WTC11 (cell line): ENCODE measurements around the gene NOS3. TPM values are rescaled to one million over a fixed set of nuclear protein-coding genes. Genes with fewer than 3 reads are reported as not detected.

Experiments
- ATAC-seq: fragments of 200-7000 bp; cut with Tn5 transposase; 2 replicates; pipeline ENCODE4 v1.10.0; 2021; ENCODE audit warnings: mild to moderate bottlenecking, moderate library complexity
- CTCF ChIA-PET: fragments of 300-600 bp; sonication (Branson Sonifier 250); formaldehyde crosslinking; loops from one replicate; lab custom pipeline; 2021; ENCODE audit warnings: antibody characterized with exemption; lab: Charles Lee
- POLR2A ChIA-PET: fragments of 350-600 bp; sonication (Branson Sonifier 250); formaldehyde crosslinking; loops from one replicate; lab custom pipeline; 2021; ENCODE audit warnings: antibody characterized with exemption; lab: Charles Lee
- DNase-seq: peaks from one replicate; pipeline ENCODE4 v3.0.0; 2021; ENCODE audit warnings: low spot score
- H3K27ac Mint-ChIP-seq: 2 replicates; pipeline ENCODE4 v1.8.0; 2021; ENCODE audit warnings: mixed read lengths
- H3K27me3 Mint-ChIP-seq: 2 replicates; pipeline ENCODE4 v1.8.0; 2021; ENCODE audit warnings: low read depth, mild to moderate bottlenecking, moderate library complexity, mixed read lengths
- H3K36me3 Mint-ChIP-seq: 2 replicates; pipeline ENCODE4 v1.8.0; 2021; ENCODE audit warnings: mixed read lengths
- H3K4me1 Mint-ChIP-seq: 2 replicates; pipeline ENCODE4 v1.8.0; 2022; ENCODE audit warnings: mixed read lengths
- H3K4me3 Mint-ChIP-seq: 2 replicates; pipeline ENCODE4 v1.8.0; 2021; ENCODE audit warnings: mild to moderate bottlenecking, moderate library complexity, mixed read lengths
- H3K9me3 Mint-ChIP-seq: 2 replicates; pipeline ENCODE4 v1.8.0; 2021; ENCODE audit warnings: mixed read lengths
- CREM ChIP-seq: sonication (generic); formaldehyde crosslinking; IDR thresholded peaks from 2 replicates; pipeline ENCODE4 v1.8.1; 2022; ENCODE audit warnings: mild to moderate bottlenecking, missing genetic modification reagents, moderate library complexity
- ELF4 ChIP-seq: sonication (generic); formaldehyde crosslinking; IDR thresholded peaks from 2 replicates; pipeline ENCODE4 v1.8.1; 2022; ENCODE audit warnings: low read depth, mild to moderate bottlenecking, moderate library complexity, missing genetic modification reagents
- JAZF1 ChIP-seq: fragments of 250-450 bp; sonication (Bioruptor Pico); IDR thresholded peaks from 2 replicates; pipeline ENCODE4 v1.9.0; 2021; ENCODE audit warnings: moderate library complexity, mild to moderate bottlenecking, inconsistent platforms
- NFE2L1 ChIP-seq: sonication (generic); formaldehyde crosslinking; IDR thresholded peaks from 2 replicates; pipeline ENCODE4 v1.8.1; 2023; ENCODE audit warnings: missing genetic modification reagents
- NFYB ChIP-seq: sonication (generic); formaldehyde crosslinking; conservative IDR thresholded peaks from 2 replicates; pipeline ENCODE4 v1.8.0; 2022; ENCODE audit warnings: low read depth, missing genetic modification reagents
- NR3C1 ChIP-seq: sonication (generic); formaldehyde crosslinking; conservative IDR thresholded peaks from 2 replicates; pipeline ENCODE4 v1.8.1; 2023; ENCODE audit warnings: low read depth, mild to moderate bottlenecking, missing genetic modification reagents
- RELA ChIP-seq: sonication (generic); formaldehyde crosslinking; IDR thresholded peaks from 2 replicates; pipeline ENCODE4 v1.8.1; 2022; ENCODE audit warnings: missing genetic modification reagents, mild to moderate bottlenecking, borderline replicate concordance
- SOX15 ChIP-seq: fragments of 250-450 bp; sonication (Bioruptor Pico); IDR thresholded peaks from 2 replicates; pipeline ENCODE4 v1.9.0; 2021; ENCODE audit warnings: mild to moderate bottlenecking
- TEAD1 ChIP-seq: sonication (generic); formaldehyde crosslinking; IDR thresholded peaks from 2 replicates; pipeline ENCODE4 v1.8.0; 2022; ENCODE audit warnings: mild to moderate bottlenecking, missing genetic modification reagents
- ZNF121 ChIP-seq: sonication (generic); formaldehyde crosslinking; IDR thresholded peaks from 2 replicates; pipeline ENCODE4 v1.8.0; 2023; ENCODE audit warnings: missing genetic modification reagents
- ZNF263 ChIP-seq: sonication (generic); formaldehyde crosslinking; IDR thresholded peaks from 2 replicates; pipeline ENCODE4 v1.8.1; 2022; ENCODE audit warnings: low read depth, mild to moderate bottlenecking, moderate library complexity, missing genetic modification reagents
- ZNF416 ChIP-seq: fragments of 250-450 bp; sonication (Bioruptor Pico); IDR thresholded peaks from 2 replicates; pipeline ENCODE4 v1.9.0; 2021; ENCODE audit warnings: mild to moderate bottlenecking, inconsistent platforms
- total RNA-seq: library from RNA; stranded (reverse); gene quantifications from 3 replicates; pipeline ENCODE4 v1.2.3, GENCODE V29; 2021
- TF ChIP-seq, protein P1 (sequence below): sonication (generic); formaldehyde crosslinking; IDR thresholded peaks from 2 replicates; pipeline ENCODE4 v1.8.1; 2022; ENCODE audit warnings: mild to moderate bottlenecking, moderate library complexity, missing genetic modification reagents
- TF ChIP-seq, protein P2 (sequence below): sonication (generic); formaldehyde crosslinking; IDR thresholded peaks from 2 replicates; pipeline ENCODE4 v1.8.1; 2023; ENCODE audit warnings: mild to moderate bottlenecking, missing genetic modification reagents, moderate library complexity
- TF ChIP-seq, protein P3 (sequence below): sonication (generic); formaldehyde crosslinking; IDR thresholded peaks from 2 replicates; pipeline ENCODE4 v1.8.0; 2022; ENCODE audit warnings: mild to moderate bottlenecking, missing genetic modification reagents
- TF ChIP-seq, protein P4 (sequence below): sonication (generic); formaldehyde crosslinking; IDR thresholded peaks from 2 replicates; pipeline ENCODE4 v1.8.1; 2022; ENCODE audit warnings: mild to moderate bottlenecking, missing genetic modification reagents, moderate library complexity, borderline replicate concordance
- TF ChIP-seq, protein P5 (sequence below): fragments of 250-450 bp; sonication (Bioruptor Pico); IDR thresholded peaks from 2 replicates; pipeline ENCODE4 v1.9.0; 2021; ENCODE audit warnings: mild to moderate bottlenecking
- TF ChIP-seq, protein P6 (sequence below): sonication (generic); formaldehyde crosslinking; IDR thresholded peaks from 2 replicates; pipeline ENCODE4 v1.8.1; 2022; ENCODE audit warnings: low read depth, mild to moderate bottlenecking, moderate library complexity, missing genetic modification reagents, borderline replicate concordance

NOS3 gene
- total RNA-seq, 1 experiment from 2014 or later: 6.6 TPM

DNA sequence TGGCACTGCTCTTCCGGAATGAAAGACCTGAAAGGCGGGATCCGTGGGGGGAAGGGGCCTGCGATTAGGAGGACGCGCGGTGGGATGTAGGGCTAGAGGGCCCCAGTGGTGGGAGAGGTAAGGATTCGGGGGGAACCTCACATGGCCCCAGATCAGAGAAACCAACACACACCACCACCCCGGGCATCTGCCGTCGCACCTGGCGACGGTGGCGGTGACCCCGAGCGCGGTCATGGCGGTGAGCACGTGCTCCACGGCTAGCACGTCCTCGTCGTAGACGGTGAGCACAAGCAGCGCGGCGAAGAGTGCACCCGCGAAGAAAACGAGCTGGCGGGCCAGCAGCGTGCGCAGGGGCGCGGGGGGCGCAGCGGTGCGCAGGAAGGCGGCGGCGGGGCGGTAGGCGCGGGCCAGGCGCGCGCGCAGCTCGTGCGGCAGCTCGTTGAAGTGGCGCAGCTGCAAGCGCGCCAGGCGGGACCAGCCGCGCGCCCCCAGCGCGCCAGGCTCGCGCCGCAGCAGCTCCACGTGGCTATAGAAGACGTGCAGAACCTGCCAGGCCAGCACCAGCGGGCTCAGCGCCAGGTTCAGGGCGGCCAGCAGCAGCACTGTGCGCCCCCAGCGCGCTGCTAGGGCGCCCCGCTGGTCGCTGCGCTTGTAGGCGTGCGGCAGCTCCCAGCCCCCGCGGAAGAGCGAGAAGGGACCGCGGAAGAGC is 27.8 kb downstream of the NOS3 start (continued):
- TF ChIP-seq ZNF263 (CRISPR knock-in tag): peak; percentile 86

DNA sequence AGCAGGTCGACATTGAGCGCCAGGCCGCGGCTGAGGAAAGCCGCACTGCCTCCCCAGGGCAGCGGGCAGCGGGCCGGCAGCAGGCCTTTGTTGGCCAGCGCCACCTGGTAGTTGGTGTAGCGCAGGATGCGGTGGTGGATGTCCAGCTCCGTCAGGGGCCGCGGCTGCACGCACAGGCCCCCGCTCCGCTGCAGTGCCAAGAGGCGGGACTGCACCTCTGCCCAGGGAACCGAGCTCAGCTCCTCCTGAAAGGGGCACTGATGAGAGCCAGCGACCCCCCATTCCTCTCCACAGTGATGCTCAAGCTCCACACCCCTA is 28.3 kb downstream of the NOS3 start:
- no peaks in the 10 kb centered on the region for H3K36me3 Mint-ChIP-seq
- CTCF ChIA-PET: interaction anchor here (0.8 to 6.3 kb wide), 42 partner anchors 8 to 553 kb away, joined by 3 to 112 read pairs (median 6); partner anchors contain the start of genes ABCB8, ABCF2, ASB10 and CDK5
- peak overlapping the region; percentile 50 for H3K4me3 Mint-ChIP-seq
- ATAC-seq: no peak
- peaks cover 82% of the 10 kb centered on the region for H3K27me3 Mint-ChIP-seq
- TF ChIP-seq RELA (no peak), ZNF416 (CRISPR knock-in tag) (no peak), NFYB (no peak), JAZF1 (CRISPR knock-in tag) (no peak), TEAD1 (no peak), NFE2L1 (CRISPR knock-in tag) (no peak), SOX15 (no peak), ZNF263 (CRISPR knock-in tag) (no peak), NR3C1 (CRISPR knock-in tag) (no peak)
- TF ChIP-seq, protein P1, sequence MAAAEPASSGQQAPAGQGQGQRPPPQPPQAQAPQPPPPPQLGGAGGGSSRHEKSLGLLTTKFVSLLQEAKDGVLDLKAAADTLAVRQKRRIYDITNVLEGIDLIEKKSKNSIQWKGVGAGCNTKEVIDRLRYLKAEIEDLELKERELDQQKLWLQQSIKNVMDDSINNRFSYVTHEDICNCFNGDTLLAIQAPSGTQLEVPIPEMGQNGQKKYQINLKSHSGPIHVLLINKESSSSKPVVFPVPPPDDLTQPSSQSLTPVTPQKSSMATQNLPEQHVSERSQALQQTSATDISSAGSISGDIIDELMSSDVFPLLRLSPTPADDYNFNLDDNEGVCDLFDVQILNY (CRISPR knock-in tag): no peak
- TF ChIP-seq, protein P2, sequence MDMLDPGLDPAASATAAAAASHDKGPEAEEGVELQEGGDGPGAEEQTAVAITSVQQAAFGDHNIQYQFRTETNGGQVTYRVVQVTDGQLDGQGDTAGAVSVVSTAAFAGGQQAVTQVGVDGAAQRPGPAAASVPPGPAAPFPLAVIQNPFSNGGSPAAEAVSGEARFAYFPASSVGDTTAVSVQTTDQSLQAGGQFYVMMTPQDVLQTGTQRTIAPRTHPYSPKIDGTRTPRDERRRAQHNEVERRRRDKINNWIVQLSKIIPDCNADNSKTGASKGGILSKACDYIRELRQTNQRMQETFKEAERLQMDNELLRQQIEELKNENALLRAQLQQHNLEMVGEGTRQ (CRISPR knock-in tag): no peak
- TF ChIP-seq, protein P3, sequence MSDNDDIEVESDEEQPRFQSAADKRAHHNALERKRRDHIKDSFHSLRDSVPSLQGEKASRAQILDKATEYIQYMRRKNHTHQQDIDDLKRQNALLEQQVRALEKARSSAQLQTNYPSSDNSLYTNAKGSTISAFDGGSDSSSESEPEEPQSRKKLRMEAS (CRISPR knock-in tag): no peak
- TF ChIP-seq, protein P4, sequence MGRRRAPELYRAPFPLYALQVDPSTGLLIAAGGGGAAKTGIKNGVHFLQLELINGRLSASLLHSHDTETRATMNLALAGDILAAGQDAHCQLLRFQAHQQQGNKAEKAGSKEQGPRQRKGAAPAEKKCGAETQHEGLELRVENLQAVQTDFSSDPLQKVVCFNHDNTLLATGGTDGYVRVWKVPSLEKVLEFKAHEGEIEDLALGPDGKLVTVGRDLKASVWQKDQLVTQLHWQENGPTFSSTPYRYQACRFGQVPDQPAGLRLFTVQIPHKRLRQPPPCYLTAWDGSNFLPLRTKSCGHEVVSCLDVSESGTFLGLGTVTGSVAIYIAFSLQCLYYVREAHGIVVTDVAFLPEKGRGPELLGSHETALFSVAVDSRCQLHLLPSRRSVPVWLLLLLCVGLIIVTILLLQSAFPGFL: no peak
- TF ChIP-seq, protein P5, sequence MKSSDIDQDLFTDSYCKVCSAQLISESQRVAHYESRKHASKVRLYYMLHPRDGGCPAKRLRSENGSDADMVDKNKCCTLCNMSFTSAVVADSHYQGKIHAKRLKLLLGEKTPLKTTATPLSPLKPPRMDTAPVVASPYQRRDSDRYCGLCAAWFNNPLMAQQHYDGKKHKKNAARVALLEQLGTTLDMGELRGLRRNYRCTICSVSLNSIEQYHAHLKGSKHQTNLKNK (CRISPR knock-in tag): no peak
- no peak overlapping the region for H3K27ac Mint-ChIP-seq
- H3K4me1 Mint-ChIP-seq: peaks cover 39% of the 10 kb centered on the region
- POLR2A ChIA-PET: interaction anchor here (1.1 to 1.5 kb wide), 3 partner anchors 9 to 44 kb away, joined by 3 to 8 read pairs (median 5); partner anchors contain the start of gene ABCB8
- DNase-seq: no peak
- no peaks in the 10 kb centered on the region for H3K9me3 Mint-ChIP-seq

DNA sequence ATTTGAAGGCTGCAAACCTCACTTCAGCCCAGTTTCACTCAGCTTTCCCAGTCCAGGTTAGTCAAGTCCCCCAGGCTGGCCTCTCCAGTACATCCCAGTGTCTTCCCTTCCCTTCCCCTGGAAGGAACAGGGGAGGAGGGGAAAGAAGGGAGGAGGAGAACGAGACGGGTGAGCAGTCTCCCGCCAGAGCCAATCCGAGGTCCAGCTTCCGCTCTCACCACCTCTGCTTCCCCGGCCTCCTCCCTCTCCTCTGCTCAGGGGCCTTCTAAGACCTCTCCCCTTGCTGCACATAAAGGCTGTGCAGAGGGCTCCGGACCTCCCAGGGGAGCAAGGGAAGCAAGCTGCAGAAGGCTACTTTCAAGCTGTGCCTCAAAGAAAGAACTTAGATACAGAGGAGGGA is 29.4 kb downstream of the NOS3 start:
- TF ChIP-seq CREM (CRISPR knock-in tag) (no peak), ZNF121 (CRISPR knock-in tag) (peak; percentile 90), ZNF263 (CRISPR knock-in tag) (peak; percentile 59)
- H3K4me1 Mint-ChIP-seq: peaks cover 34% of the 10 kb centered on the region
- no peak overlapping the region for H3K27ac Mint-ChIP-seq
- no peaks in the 10 kb centered on the region for H3K36me3 Mint-ChIP-seq
- H3K9me3 Mint-ChIP-seq: no peaks in the 10 kb centered on the region
- H3K27me3 Mint-ChIP-seq: peaks cover 73% of the 10 kb centered on the region
- DNase-seq (no peak), ATAC-seq (peak; percentile 29)
- no peak overlapping the region for H3K4me3 Mint-ChIP-seq
- CTCF ChIA-PET: interaction anchor here (1.0 to 6.3 kb wide), 12 partner anchors 7 to 105 kb away, joined by 3 to 112 read pairs (median 26); partner anchors contain the start of genes ABCB8, CDK5 and NOS3
- POLR2A ChIA-PET: no interaction called here

DNA sequence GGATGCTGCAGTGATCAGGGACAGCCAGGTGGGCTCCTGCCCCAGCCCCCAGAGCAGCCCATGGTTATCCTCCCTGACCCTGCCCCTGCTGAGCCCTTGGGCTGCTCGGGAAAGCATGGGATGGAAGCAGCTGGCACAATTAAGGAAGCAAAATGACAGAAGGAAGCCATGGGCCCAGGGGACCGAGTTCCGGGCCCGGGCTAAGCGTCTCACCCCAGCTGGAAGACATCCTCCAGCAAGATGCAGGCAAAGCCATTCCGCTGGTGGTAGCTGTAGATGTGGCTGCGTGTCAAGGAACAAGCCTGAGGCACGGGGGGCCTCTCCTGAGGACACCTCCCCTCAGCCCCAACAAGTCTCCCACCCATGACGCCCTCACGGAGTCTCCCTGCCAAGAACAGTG is 32.4 kb downstream of the NOS3 start:
- H3K4me1 Mint-ChIP-seq: peaks cover 39% of the 10 kb centered on the region

More for the DNA sequence above, 32.4 kb downstream of the NOS3 start:
- H3K36me3 Mint-ChIP-seq: no peaks in the 10 kb centered on the region
- TF ChIP-seq ELF4 (CRISPR knock-in tag): no peak
- TF ChIP-seq, protein P1 (CRISPR knock-in tag): no peak
- TF ChIP-seq, protein P6, sequence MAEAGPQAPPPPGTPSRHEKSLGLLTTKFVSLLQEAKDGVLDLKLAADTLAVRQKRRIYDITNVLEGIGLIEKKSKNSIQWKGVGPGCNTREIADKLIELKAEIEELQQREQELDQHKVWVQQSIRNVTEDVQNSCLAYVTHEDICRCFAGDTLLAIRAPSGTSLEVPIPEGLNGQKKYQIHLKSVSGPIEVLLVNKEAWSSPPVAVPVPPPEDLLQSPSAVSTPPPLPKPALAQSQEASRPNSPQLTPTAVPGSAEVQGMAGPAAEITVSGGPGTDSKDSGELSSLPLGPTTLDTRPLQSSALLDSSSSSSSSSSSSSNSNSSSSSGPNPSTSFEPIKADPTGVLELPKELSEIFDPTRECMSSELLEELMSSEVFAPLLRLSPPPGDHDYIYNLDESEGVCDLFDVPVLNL: no peak
- TF ChIP-seq, all 79 proteins: peak for 0
- no peaks in the 10 kb centered on the region for H3K9me3 Mint-ChIP-seq
- POLR2A ChIA-PET: no interaction called here
- DNase-seq (no peak), ATAC-seq (no peak)
- CTCF ChIA-PET: interaction anchor here (1.5 kb wide), 1 partner anchor 13 kb away, joined by 3 read pairs; no protein-coding TSS in a partner anchor
- H3K27me3 Mint-ChIP-seq: peaks cover 51% of the 10 kb centered on the region
- no peak overlapping the region for H3K27ac Mint-ChIP-seq
- H3K4me3 Mint-ChIP-seq: no peak overlapping the region
